ENCODE measurements around the gene SCOC.

DNA sequence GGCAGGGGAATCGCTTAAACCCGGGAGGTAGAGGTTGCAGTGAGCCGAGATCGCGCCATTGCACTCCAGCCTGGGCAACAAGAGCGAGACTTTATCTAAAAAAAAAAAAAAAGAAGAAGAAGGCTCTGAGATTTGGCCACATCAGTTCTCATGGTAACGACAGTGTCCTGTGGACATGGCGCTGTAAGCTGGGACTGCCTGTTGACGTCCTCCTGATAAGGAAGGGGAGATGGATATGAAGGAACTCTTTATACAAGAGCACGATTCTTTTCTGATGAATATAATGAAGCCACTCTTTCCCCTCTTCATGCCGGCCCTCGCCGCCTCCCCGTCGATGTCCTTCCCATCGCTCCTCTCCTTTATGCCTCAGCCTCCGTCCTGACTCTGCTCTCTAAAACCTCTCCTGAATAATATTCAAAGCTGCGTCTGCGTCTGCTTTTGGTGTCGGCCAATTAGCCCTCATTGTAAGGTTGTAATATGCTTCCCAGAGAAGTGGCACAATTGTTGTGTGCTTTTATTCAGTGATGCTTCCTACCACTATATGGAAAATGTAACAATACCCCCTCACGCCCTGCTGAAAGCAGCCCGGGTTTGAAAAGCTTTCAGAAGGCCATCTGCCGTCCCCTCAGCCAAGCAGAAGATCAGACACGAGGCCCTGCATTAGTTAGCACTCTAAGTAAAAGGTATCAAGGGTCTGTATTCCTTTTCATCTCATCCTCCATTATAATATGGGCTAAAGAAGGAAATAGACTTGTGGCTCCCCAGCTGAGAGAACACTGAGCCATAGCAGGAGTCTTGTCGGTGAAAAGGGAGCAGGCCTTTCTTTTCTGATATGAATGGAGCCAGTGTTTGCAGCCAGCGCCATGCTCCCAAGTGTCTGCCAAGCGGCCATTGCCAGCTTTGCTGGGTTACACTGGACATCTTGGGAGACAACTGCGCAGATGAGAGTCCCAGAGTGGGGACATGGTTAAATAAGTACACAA is 22.1 kb upstream of the SCOC start:
- TF ChIP-seq, protein P1, sequence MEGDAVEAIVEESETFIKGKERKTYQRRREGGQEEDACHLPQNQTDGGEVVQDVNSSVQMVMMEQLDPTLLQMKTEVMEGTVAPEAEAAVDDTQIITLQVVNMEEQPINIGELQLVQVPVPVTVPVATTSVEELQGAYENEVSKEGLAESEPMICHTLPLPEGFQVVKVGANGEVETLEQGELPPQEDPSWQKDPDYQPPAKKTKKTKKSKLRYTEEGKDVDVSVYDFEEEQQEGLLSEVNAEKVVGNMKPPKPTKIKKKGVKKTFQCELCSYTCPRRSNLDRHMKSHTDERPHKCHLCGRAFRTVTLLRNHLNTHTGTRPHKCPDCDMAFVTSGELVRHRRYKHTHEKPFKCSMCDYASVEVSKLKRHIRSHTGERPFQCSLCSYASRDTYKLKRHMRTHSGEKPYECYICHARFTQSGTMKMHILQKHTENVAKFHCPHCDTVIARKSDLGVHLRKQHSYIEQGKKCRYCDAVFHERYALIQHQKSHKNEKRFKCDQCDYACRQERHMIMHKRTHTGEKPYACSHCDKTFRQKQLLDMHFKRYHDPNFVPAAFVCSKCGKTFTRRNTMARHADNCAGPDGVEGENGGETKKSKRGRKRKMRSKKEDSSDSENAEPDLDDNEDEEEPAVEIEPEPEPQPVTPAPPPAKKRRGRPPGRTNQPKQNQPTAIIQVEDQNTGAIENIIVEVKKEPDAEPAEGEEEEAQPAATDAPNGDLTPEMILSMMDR (IDR thresholded peaks at IDR 0.05) = no peak
- TF ChIP-seq POLR2A (IDR thresholded peaks at IDR 0.05) = no peak
